HG02763 (cell line): Measurements from ENCODE around the gene SPPL3.
"Not testable (repeated sequence)": the region's sequence is repeated elsewhere in the genome, so short reads cannot be mapped to it uniquely, and the experiment has no call there.

Source experiments
- ATAC-seq: cut with Tn5 transposase; IDR thresholded peaks from one replicate; pipeline ENCODE4 v1.9.1; 2021; ENCODE audit warnings: mild to moderate bottlenecking, moderate library complexity; ENCODE audit not compliant: unreplicated experiment

Gene SPPL3

GRCh38 chr12:120754792-120755191 lies 149.4 kb downstream of the SPPL3 start:
- no peak for ATAC-seq

DNA sequence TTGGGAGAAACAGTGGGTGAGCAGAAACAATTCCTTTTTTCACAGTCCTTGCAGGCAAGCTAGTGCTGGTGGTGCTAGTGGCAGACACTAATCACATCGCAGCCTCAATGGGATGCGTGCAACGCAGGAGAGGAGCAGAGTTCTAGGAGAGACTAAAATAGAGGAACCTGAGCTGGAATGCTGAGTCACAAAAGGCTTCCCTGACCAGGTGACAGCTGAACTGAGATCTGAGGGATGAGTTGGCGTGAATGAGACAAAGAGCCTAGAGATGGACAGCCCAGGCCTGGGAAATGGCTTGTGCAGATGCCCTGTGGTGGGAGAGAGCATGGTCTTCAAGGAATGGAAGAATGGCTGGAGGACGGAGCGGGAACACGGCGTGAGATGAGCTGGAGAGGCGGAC lies 152.8 kb downstream of the SPPL3 start:
- no peak for ATAC-seq

DNA sequence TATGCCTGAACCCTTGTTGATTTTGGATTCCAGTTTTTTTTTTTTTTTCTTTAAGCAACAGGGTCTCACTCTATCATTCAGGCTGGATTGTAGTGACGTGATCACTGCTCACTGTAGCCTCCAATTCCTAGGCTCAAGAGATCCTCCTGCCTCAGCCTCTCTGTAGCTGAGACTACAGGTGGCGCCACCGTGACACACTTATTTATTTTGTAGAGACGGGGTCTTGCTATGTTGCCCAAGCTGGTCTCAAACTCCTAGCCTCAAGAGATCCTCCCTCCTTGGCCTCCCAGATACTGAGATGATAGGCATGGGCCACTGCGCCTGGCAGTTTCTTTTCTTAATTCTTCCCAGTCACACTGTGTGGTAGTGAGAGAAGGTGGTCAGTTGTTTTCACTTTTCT lies 153.4 kb downstream of the SPPL3 start:
- ATAC-seq, result no peak

DNA sequence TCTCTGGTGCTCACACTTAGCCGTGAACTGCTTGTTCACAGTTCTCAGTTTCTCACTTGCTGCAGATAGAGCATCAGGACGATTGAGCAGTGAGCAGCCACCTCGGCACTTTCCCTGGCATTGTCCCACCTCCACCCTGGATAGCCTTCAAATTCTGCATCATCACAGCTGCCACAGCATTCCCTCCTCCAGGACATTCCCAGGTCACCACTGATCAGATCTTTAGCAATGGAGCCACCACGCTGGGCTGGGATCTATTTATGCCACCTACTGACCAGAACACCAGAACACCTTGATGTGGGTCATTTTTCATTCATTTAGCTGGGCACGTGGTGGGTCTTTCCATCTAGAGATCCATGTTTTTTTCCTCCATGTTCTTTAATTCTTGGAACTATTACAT lies 154.9 kb downstream of the SPPL3 start:
- no peak for ATAC-seq

DNA sequence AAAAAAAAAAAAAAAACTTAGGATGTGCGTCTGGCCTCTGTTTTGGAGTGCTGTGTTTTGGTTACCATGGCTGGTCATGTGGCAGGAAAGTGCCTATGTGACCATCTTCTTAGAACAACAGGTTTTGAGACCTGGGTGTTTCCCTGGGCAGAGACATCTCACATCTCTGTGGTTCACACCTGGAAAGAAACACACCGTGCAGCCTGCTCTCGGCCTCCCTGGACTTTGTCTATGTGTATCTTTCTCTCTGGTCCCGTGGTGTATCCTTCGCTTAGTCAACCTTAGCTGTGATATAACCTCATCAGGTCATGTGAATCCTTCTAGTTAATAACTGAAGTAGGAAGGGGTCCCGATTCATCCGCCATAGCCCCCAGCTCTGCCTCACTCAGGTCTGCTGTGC lies 155.9 kb downstream of the SPPL3 start:
- ATAC-seq, result no peak

DNA sequence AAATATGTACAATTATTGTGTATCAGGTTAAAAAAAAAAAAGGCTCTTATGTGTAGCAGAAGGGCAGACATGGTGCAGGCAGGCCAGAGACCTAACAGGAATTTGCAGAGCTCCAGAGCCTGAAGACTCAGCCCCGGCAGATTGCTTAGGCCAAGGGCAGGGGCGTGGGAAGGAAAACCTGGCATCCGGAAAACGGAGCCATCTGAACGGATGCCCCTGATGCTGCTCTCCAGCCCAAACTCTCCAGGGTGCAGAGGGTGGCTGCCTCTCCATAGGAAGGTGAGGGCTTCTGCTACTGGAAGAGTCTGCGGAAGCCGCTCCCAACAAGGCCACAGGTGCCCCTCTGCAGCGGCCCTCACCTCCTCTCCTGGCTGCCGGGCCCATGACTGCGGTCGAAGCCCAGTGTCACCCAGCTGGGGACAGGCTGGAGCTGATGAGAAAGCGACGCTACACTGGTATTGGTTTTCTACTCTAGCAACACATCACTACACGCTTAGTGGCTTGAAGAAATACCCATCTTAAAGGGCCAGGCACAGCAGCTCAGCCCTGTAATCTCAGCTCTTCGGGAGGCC lies 159.2 kb downstream of the SPPL3 start:
- no peak for ATAC-seq

GRCh38 chr12:120741476-120742421 lies 162.4 kb downstream of the SPPL3 start:
- no peak for ATAC-seq

- ATAC-seq, result no peak
Observed at GRCh38 chr12:120740871-120741270, 163.3 kb downstream of the SPPL3 start.

GRCh38 chr12:120739821-120740613 lies 164.1 kb downstream of the SPPL3 start:
- ATAC-seq, result no peak

GRCh38 chr12:120739031-120739762 lies 165.0 kb downstream of the SPPL3 start:
- no peak for ATAC-seq

- ATAC-seq, result no peak
Observed at GRCh38 chr12:120738252-120739030, 165.7 kb downstream of the SPPL3 start.

DNA sequence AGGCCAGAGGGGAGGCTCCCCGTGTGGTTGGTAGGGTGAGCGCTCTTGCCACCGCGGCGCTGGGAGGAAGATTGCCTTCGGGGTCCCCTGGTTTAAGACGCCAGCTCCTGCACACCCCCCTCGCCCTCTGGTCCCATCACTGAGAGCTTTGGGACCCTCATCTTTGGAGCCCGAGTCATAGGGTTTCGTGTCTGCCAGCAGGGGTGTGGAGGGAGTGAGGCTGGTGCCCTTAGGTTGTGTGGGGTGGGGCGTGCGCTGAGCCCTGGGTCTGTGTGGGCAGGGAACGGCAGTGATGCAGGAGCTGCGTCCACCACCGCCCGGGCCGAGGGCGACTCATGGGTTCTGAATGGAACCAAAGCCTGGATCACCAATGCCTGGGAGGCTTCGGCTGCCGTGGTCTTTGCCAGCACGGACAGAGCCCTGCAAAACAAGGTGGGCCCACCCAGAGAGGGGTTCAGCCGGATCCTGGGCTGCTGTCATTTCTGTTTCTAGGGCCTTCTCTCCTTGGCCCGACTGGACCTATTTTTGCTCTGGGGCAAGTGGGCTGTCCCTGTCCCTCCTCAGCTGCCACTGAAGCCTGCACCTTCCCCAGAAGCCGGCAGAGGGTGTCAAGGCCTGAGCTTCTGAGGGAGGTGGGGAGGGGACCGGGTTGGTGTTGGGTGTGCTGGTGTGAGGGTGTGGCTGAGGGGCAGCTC lies 166.5 kb downstream of the SPPL3 start:
- no peak for ATAC-seq

GRCh38 chr12:120736404-120737331 lies 167.5 kb downstream of the SPPL3 start:
- no peak for ATAC-seq

- no peak for ATAC-seq
Observed at GRCh38 chr12:120735181-120735580, 169.0 kb downstream of the SPPL3 start.

DNA sequence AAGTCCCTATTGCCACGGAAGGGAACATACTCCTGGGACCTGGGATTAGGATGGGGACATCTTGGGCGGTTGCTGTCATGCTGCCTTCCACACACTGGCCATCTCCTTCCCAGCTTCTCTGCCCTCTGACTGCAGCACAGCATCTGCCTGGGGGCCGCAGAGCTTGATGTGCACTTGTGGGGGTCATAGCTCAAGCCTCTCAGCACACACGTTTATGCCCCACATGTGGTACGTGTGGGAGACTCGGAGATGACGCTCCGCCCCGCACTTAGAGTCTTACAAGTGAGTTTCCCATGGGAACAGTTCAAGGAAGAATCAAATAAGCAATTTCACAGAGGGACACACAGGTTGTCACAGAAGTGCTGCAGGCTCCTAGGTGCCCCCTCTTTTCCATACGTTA lies 169.9 kb downstream of the SPPL3 start:
- ATAC-seq, result no peak

DNA sequence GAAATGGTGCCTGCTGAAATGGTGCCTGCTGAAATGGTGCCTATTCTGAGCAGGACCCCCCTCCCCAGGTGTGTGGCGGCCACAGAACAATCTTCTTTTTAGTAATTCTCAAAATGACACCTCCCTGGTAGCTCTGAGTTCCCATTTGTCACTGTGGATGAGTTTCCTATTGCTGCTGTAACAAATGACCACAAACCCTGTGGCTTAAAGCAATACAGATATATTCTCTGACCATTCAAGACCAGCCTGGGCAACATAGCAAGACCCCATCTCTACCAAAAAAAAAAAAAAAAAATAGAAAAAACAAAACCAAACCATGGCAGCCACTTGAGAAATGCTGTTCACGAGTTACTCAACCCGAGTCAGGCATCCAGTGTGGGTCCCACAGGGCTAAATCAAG lies 170.6 kb downstream of the SPPL3 start:
- ATAC-seq, result no peak

DNA sequence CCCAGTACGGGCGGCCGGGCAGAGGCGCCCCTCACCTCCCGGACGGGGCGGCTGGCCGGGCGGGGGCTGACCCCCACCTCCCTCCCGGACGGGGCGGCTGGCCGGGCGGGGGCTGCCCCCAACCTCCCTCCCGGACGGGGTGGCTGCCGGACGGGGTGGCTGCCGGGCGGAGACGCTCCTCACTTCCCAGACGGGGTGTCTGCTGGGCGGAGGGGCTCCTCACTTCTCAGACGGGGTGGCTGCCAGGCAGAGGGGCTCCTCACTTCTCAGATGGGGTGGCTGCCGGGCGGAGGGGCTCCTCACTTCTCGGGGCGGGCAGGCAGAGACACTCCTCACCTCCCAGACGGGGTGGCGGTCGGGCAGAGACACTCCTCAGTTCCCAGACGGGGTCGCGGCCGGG lies 172.0 kb downstream of the SPPL3 start:
- ATAC-seq, result not testable (repeated sequence)

DNA sequence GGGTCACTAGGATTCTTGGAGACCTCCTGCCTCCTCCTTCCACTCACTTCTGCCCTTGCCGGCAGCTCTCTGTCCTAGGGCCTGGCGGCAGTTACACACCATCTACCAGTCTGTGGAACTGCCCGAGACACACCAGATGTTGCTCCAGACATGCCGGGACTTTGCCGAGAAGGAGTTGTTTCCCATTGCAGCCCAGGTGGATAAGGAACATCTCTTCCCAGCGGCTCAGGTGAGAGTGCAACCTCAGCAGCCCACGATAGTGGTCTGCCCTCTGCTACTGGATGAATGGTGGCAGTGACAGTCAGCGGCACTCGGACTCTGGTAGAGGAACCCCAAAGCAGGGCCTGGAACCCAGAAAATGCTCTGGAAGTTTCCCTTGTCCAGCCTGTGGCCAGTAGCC lies 177.2 kb downstream of the SPPL3 start:
- no peak for ATAC-seq

DNA sequence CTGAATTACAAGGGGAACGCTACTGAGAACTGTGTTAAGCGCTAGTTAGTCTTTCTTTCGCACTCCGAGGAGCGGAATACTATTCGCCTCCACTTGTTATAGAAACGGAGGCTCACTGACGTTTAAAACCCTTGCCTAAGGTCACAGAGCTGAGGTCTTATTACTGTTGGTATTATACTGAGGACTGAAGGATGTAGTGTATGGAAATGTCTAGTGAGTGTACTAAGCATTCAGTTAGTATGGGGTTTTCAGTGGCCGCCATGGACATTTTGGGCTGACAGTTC lies 177.7 kb downstream of the SPPL3 start:
- ATAC-seq, result no peak
